GM18907 (cell line): ENCODE data around the gene SYNPO2.
A peak's percentile ranks its signal among the peaks of the same experiment; 100 is the strongest.

Source experiments
- ATAC-seq: cut with Tn5 transposase; IDR thresholded peaks from one replicate; pipeline ENCODE4 v1.9.1; 2021; ENCODE audit warnings: mild to moderate bottlenecking, moderate library complexity; ENCODE audit not compliant: unreplicated experiment

Gene SYNPO2

GRCh38 chr4:118927974-118928373 lies 39.3 kb downstream of the SYNPO2 start:
- ATAC-seq = no peak

GRCh38 chr4:118930255-118930654 lies 41.6 kb downstream of the SYNPO2 start:
- ATAC-seq = no peak

DNA sequence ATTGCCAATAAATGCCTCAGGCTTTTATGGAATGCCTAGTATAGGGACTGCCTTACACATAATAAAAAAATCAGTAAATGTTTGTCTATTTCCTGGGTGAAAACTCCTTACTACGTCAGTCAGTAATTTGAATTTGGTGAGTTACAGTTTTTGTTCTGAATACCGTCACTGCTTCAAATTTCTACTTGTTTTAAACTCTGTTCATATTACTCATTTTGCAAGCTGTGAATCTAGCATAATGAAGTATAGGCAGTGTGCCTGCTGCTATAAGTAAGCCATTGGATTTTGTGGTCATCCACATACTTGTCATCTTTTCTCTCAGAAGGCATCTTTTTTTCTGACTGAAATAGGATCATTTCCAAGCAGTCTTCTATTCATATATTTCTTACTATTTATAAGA lies 43.1 kb downstream of the SYNPO2 start:
- ATAC-seq = no peak

DNA sequence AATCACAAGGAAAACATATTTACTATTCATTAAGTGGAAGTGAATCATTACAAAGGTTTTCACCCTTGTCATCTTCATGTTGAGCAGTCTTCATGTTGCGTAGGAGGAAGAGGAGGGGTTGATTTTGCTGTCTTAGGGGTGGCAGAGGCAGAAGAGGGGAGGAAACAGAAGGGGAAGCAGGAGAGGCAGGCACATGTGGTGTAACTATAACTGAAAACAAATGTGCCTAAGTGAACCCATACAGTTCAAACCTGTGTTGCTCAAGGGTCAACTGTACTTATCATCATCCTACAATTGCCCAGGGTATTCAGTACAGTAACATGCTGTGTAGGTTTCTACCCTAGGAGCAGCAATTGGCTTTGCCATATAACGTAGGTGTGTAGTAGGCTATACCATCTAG lies 47.2 kb downstream of the SYNPO2 start:
- ATAC-seq = no peak

- no peak for ATAC-seq
These were observed 47.8 kb downstream of the SYNPO2 start for GRCh38 chr4:118936406-118936805.

DNA sequence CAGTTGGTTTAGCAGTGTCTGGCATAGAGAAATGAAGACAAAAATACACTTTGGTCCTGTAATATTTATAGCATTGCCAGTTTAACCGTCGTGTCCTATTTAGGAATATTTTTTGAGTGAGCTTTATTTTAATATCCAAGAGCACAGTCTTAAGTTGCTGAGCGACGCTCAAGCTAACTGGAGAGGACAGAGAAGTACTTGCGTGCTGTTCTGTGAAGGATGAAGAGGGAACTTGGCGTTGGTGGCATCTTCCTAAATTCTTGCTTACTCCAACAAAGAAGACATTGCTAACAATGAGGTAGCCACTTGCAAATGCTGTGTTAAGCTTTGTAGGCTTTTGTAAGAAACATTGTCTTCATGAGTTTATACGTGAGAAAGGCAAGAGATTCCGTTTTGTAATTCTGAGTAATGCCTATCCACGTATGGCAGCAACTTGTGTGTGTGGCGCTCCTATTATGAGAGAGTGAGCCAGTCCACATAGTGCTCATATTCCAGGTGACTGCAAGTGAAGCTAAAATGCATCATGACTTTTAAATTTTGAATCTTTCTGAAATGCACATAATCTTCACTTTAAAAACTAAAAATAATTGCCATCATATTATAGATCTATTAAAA lies 50.6 kb downstream of the SYNPO2 start:
- no peak for ATAC-seq

- no peak for ATAC-seq
These were observed 52.5 kb downstream of the SYNPO2 start for GRCh38 chr4:118941149-118941548.

- no peak for ATAC-seq
These were observed 53.1 kb downstream of the SYNPO2 start for GRCh38 chr4:118941799-118942198.

DNA sequence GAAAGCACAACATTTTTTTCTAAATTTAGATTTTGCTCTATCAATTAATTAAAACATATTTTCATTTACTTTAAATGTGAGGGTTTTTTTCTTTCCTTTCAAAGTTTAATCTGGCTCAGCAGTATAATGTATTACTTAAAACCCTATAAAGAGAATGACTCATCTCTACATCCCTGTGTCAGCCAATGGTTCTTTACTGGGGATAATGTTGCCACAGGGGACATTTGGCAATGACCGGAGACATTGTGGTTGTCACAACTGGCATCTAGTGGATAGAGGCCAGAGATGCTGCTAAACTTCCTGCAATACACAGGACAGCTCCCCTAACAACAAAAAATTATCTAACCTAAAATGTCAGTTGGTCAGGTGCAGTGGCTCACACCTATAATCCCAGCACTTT lies 53.8 kb downstream of the SYNPO2 start:
- ATAC-seq = no peak

DNA sequence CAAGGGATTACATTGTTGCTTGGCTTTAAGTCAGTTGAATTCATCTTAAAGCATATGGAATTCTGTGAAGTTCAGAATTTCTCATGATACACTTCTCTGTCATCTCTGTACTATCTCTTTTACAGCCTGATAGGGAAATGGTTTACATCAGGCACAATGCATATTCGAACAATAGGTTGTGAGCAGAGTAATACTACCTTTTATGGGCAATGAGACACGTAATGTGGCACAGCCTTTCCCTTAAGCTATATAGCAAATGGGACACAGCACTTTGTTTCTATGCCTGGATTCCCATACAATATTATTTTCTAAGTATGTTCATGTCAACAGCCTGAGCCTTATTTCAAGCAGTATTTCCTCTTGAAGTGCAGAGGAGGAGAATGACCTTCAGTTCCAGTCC lies 58.4 kb downstream of the SYNPO2 start:
- no peak for ATAC-seq

DNA sequence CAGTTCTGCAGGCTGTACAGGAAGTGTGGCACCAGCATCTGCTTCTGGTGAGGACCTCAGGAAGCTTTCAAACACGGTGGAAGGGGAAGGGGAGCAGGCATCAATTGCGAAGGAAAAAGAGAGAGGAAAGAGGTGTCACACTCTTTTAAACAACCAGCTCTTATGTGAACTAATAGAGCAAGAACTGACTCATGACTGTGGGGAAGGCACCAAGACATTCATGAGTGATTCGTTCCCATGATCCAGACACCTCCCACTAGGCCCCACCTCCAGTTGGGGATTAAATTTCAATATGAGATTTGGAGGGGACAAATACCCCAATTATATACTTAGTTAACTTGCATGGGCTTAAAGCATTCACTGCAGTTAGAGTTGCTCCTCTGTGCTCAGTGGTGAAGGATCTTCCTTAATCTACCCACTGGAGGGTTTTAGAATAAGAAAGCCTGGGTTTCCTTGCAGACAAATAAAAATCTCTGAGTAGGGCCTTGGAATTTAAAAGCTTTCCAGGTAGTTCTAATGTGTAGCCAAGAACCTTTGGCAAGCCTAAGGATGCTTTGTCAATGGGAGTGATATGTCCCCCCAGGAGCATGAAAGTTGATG lies 60.0 kb downstream of the SYNPO2 start:
- no peak for ATAC-seq

DNA sequence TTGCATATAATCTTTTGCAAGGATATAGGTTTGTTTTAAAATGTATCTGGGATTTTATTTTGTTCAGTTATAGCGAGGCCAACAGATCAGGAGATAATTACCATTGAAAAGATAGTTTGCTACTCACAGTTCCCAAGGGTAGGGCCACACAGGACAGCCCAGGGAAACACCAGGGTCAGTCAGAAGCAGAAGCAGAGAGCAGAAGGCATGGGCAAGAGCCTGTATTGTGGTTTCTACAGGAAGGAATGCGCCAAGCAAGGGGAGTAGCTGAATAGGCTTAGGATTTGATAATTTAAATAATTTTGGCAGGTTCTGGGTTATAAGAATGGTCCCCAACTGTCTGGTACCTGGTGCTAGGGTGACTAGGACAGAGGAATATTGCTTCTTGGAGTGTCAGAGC lies 61.6 kb downstream of the SYNPO2 start:
- no peak for ATAC-seq

- ATAC-seq = no peak
These were observed 62.4 kb downstream of the SYNPO2 start for GRCh38 chr4:118950929-118951570.

DNA sequence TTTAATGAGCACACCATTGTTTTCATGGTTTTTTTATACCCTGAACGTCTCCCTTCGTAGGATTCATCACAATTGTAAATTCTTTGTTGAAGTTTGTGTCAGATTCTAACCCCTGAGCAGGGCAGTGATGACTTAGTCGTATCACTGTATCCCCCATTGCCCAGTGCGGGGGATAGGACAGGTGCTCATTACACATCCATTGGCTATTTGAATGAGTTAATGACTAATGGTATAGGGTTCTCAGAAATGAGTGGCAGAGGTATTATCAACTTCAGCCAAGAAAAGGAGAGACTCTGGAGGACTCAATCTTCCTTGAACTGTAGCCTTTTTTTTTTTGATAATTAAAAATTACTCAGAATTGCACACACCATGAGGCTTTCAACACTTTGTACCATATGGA lies 64.6 kb downstream of the SYNPO2 start:
- ATAC-seq = no peak

DNA sequence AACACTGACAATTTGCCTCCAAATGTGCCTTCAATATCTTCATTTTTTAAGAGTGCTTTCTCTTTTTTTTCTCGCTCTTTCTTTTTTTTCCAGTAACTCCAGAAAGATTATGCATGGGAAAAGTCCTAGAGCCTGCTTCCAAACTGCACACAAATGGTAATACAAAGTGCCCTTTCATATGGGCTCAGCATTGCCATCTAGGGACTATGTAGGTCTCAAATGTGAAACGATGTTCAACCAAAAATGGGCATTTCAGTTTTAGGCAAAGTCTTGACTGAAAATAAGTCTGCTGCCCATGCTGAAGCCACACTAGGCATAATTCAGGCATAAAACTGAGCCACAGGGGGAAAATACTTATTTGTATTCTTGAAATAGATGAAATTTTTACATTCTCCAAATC lies 65.6 kb downstream of the SYNPO2 start:
- no peak for ATAC-seq

GRCh38 chr4:118955515-118955914 lies 66.9 kb downstream of the SYNPO2 start:
- ATAC-seq = no peak

DNA sequence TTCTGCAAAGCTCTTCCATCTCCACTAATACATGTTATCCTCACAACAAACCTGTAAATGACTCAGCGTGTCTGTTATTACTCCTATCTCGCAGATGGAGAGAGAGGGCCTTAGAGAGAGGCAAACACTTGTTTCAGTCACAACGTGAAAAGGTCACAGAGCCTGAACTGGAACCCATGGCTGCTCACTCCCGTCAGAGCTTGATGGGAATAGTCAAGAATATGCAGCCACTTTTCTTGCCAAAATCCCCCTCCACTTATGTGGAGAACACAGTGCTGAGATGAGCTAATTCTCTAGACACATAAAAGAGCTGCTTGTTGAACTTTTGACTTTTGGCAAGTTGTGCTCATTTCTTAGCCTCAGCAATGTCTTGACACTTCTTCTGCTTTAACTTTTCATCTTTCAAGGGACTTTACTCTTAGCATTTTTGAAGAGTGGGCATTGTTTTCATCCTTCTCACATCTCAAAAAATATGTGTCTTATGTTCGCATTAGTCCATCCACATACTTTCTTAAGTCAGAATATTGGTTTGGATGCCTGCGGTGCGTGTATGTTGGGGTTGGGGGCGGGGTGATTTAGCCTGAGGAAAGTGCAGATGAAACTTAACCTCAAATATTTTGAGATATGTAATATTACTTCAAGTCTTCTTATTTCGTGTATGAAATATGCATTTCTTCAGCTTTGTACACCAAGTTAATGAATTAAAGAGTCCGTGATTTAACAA lies 69.2 kb downstream of the SYNPO2 start:
- no peak for ATAC-seq

- ATAC-seq = no peak
These were observed 73.9 kb downstream of the SYNPO2 start for GRCh38 chr4:118962540-118962939.

GRCh38 chr4:118964891-118965411 lies 76.3 kb downstream of the SYNPO2 start:
- no peak for ATAC-seq

DNA sequence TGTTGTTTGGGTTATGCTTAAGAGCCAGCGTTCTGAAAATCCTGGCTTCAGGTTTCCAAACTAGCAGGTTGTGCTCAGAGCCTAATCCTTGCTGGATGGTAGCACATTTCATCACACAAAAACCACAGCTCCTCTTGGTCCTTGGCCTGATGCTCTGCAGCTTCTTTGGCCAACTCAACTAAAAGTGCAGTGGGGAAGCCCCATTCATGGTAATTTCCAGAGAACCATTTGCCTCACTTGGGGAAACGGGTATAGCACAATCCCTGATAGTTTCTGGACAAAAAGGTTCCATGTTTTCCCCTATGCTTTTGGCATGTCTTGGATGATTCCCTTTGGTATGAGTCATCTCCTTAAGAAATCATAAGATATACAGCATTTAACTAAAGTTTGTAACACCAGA lies 78.7 kb downstream of the SYNPO2 start:
- no peak for ATAC-seq

DNA sequence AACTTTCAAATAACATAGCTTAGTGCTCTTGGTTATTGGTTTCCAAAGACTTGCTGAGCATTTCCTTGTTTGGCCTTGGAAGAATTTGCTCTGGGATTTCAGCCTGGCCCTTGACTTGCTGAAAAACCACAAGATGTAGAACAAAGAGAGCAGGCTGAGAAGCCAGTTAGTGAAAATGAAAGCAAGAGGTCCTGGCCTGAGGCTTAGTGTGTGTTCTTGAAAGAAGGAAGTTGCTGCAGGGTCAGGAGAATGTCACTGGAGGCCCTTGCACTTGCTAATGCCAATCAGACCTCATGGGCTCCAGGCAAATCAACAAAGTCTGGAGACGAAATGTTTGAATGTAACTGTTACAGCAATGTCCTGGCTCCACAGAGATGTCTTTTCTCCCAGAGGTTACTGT lies 79.4 kb downstream of the SYNPO2 start:
- peak; percentile 100 for ATAC-seq

DNA sequence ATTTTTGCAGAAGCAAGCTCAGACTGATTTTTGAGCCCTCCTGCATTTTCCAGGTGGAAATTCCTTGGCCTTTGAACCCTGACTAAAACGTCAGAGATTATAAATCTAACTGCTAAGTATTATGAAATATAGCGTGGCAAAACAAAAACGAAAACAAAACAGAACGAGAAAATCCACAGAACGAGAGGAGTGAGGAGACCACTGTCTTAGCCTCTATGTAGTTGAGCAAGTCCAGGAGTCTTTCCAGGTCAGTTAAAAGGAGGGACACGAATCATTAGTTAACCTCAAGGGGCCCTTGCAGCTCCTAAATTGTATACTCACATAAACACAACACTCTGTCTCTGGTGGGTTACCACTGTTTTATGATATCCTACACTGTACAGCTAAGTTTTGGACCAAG lies 80.2 kb downstream of the SYNPO2 start:
- no peak for ATAC-seq
